Measurements from ENCODE around the gene CCNDBP1. TPM values are rescaled to one million over a fixed set of nuclear protein-coding genes. Genes with fewer than 3 reads are reported as not detected.

The CCNDBP1 gene
- total RNA-seq, 8 experiments from 2014 or later = 21.2 to 62.7 (median 33.3) TPM

GRCh38 chr15:43211224-43211735, 26.1 kb downstream of the CCNDBP1 start:
- H3K4me3 ChIP-seq = no peak overlapping the region
- ATAC-seq (replicated peaks in 6 of 8) = no peak
- no peak overlapping the region for H3K27ac ChIP-seq
- in situ Hi-C loops (cut with MboI; ENCODE audit: low pct_unique_long_range_greater_than_20kb in 2 of 9, low sequenced_read_pairs in 9 of 9, unreplicated experiment in 9 of 9) = no loop called here
- H3K4me1 ChIP-seq (replicated peaks in 1 of 2) = no peaks in the 10 kb centered on the region
- 40 to 100% (median 89%) methylated on average over 1 to 3 of the region's 4 CpGs; no CpG with 5 or more reads in 4 of the 10 experiments for WGBS, 10 experiments

- WGBS, 10 experiments = 33 to 96% (median 76%) methylated on average over 2 to 8 of the region's 8 CpGs; no CpG with 5 or more reads in 1 of the 10 experiments
- ATAC-seq (replicated peaks in 6 of 8) = no peak
- in situ Hi-C loops (cut with MboI; ENCODE audit: low pct_unique_long_range_greater_than_20kb in 2 of 9, low sequenced_read_pairs in 9 of 9, unreplicated experiment in 9 of 9) = no loop called here
- Histone ChIP-seq H3K4me3 (no peak overlapping the region), H3K4me1 (replicated peaks in 1 of 2) (no peaks in the 10 kb centered on the region), H3K27ac (no peak overlapping the region)
These were observed 27.1 kb downstream of the CCNDBP1 start for GRCh38 chr15:43212299-43212698.

GRCh38 chr15:43212951-43213350, 27.7 kb downstream of the CCNDBP1 start:
- Histone ChIP-seq H3K27ac (no peak overlapping the region), H3K4me3 (no peak overlapping the region), H3K4me1 (replicated peaks in 1 of 2) (no peaks in the 10 kb centered on the region)
- in situ Hi-C loops (cut with MboI; ENCODE audit: low pct_unique_long_range_greater_than_20kb in 2 of 9, low sequenced_read_pairs in 9 of 9, unreplicated experiment in 9 of 9) = no loop called here
- ATAC-seq (replicated peaks in 6 of 8) = no peak

- Histone ChIP-seq H3K27ac (no peak overlapping the region), H3K4me1 (replicated peaks in 1 of 2) (no peaks in the 10 kb centered on the region), H3K4me3 (no peak overlapping the region)
- in situ Hi-C loops (cut with MboI; ENCODE audit: low pct_unique_long_range_greater_than_20kb in 2 of 9, low sequenced_read_pairs in 9 of 9, unreplicated experiment in 9 of 9) = no loop called here
- ATAC-seq (replicated peaks in 6 of 8) = no peak
- 0 to 100% (median 82%) methylated on average over 1 to 4 of the region's 5 CpGs; no CpG with 5 or more reads in 4 of the 10 experiments for WGBS, 10 experiments
These were observed 28.3 kb downstream of the CCNDBP1 start for GRCh38 chr15:43213466-43213865.

GRCh38 chr15:43214169-43214568, 29.0 kb downstream of the CCNDBP1 start:
- in situ Hi-C loops (cut with MboI; ENCODE audit: low pct_unique_long_range_greater_than_20kb in 2 of 9, low sequenced_read_pairs in 9 of 9, unreplicated experiment in 9 of 9) = no loop called here
- ATAC-seq (replicated peaks in 6 of 8) = no peak
- H3K27ac ChIP-seq = no peak overlapping the region
- 40 to 43% methylated on average over 1 to 2 of the region's 8 CpGs; no CpG with 5 or more reads in 8 of the 10 experiments for WGBS, 10 experiments
- H3K4me3 ChIP-seq = no peak overlapping the region
- no peaks in the 10 kb centered on the region for H3K4me1 ChIP-seq (replicated peaks in 1 of 2)

GRCh38 chr15:43214592-43215295, 29.5 kb downstream of the CCNDBP1 start:
- in situ Hi-C loops (cut with MboI; ENCODE audit: low pct_unique_long_range_greater_than_20kb in 2 of 9, low sequenced_read_pairs in 9 of 9, unreplicated experiment in 9 of 9) = no loop called here
- Histone ChIP-seq H3K4me1 (replicated peaks in 1 of 2) (no peaks in the 10 kb centered on the region), H3K4me3 (no peak overlapping the region), H3K27ac (no peak overlapping the region)
- no peak for ATAC-seq (replicated peaks in 6 of 8)
- WGBS, 10 experiments = 27 to 100% (median 83%) methylated on average over 1 to 3 of the region's 6 CpGs; no CpG with 5 or more reads in 7 of the 10 experiments

- in situ Hi-C loops (cut with MboI; ENCODE audit: low pct_unique_long_range_greater_than_20kb in 2 of 9, low sequenced_read_pairs in 9 of 9, unreplicated experiment in 9 of 9) = no loop called here
- 20 to 100% (median 75%) methylated on average over 1 to 6 of the region's 7 CpGs; no CpG with 5 or more reads in 4 of the 10 experiments for WGBS, 10 experiments
- Histone ChIP-seq H3K27ac (no peak overlapping the region), H3K4me1 (replicated peaks in 1 of 2) (no peaks in the 10 kb centered on the region), H3K4me3 (no peak overlapping the region)
- peak in 3 of 8 experiments; percentile 36 to 45 (median 40) for ATAC-seq (replicated peaks in 6 of 8)
These were observed 30.8 kb downstream of the CCNDBP1 start for GRCh38 chr15:43215961-43216360.

GRCh38 chr15:43218908-43219706, 33.9 kb downstream of the CCNDBP1 start:
- no peak overlapping the region for H3K4me3 ChIP-seq
- in situ Hi-C loops (cut with MboI; ENCODE audit: low pct_unique_long_range_greater_than_20kb in 2 of 9, low sequenced_read_pairs in 9 of 9, unreplicated experiment in 9 of 9) = no loop called here
- no peaks in the 10 kb centered on the region for H3K4me1 ChIP-seq (replicated peaks in 1 of 2)
- WGBS, 10 experiments = 26 to 100% (median 61%) methylated on average over 1 to 7 of the region's 13 CpGs; no CpG with 5 or more reads in 2 of the 10 experiments
- no peak overlapping the region for H3K27ac ChIP-seq
- ATAC-seq (replicated peaks in 6 of 8) = peak in 3 of 8 experiments; percentile 70 to 81 (median 76)

- 0 to 100% (median 80%) methylated on average over 1 to 5 of the region's 16 CpGs; no CpG with 5 or more reads in 1 of the 10 experiments for WGBS, 10 experiments
- no peaks in the 10 kb centered on the region for H3K4me1 ChIP-seq (replicated peaks in 1 of 2)
- in situ Hi-C loops (cut with MboI; ENCODE audit: low pct_unique_long_range_greater_than_20kb in 2 of 9, low sequenced_read_pairs in 9 of 9, unreplicated experiment in 9 of 9) = no loop called here
- ATAC-seq (replicated peaks in 6 of 8) = no peak
- H3K27ac ChIP-seq = no peak overlapping the region
- no peak overlapping the region for H3K4me3 ChIP-seq
These were observed 35.0 kb downstream of the CCNDBP1 start for GRCh38 chr15:43219929-43220928.

- WGBS, 10 experiments = 20 to 65% (median 45%) methylated on average over 1 to 3 of the region's 3 CpGs; no CpG with 5 or more reads in 6 of the 10 experiments
These were observed 35.8 kb downstream of the CCNDBP1 start, which contains the start of gene EPB42 for GRCh38 chr15:43220991-43221403. TSS of gene EPB42 (minus strand) at chr15:43221018. CDS start at chr15:43220825, 193 bp downstream.

GRCh38 chr15:43221422-43221821, 36.2 kb downstream of the CCNDBP1 start:
- no peak for ATAC-seq (replicated peaks in 6 of 8)
- no peak overlapping the region for H3K27ac ChIP-seq
- WGBS, 10 experiments = 11 to 88% (median 64%) methylated on average over 1 of the region's 1 CpG; no CpG with 5 or more reads in 3 of the 10 experiments
- H3K4me1 ChIP-seq (replicated peaks in 1 of 2) = no peaks in the 10 kb centered on the region
- in situ Hi-C loops (cut with MboI; ENCODE audit: low pct_unique_long_range_greater_than_20kb in 2 of 9, low sequenced_read_pairs in 9 of 9, unreplicated experiment in 9 of 9) = no loop called here
- H3K4me3 ChIP-seq = no peak overlapping the region

More at GRCh38 chr15:43220991-43221403, 35.8 kb downstream of the CCNDBP1 start, which contains the start of gene EPB42:
- Histone ChIP-seq H3K4me3 (no peak within 1 kb of the TSS), H3K4me1 (replicated peaks in 1 of 2) (no peaks in the 10 kb centered on the region), H3K27ac (no peak within 1 kb of the TSS)
- in situ Hi-C loops (cut with MboI; ENCODE audit: low pct_unique_long_range_greater_than_20kb in 2 of 9, low sequenced_read_pairs in 9 of 9, unreplicated experiment in 9 of 9) = no loop called here
- ATAC-seq (replicated peaks in 6 of 8) = no peak

All from motor neuron (in vitro differentiated cells).